NB4 (cell line): Measurements from ENCODE around the gene MLLT3.

Experiments
- POLR2A ChIP-seq: IDR thresholded peaks from 2 replicates; pipeline ENCODE4 v1.6.1; 2011; ENCODE audit warnings: mild to moderate bottlenecking; ENCODE audit not compliant: insufficient read length; ENCODE audit errors: extremely low read depth
- TF ChIP-seq, protein P1 (sequence below): IDR thresholded peaks from 2 replicates; pipeline ENCODE4 v1.6.1; 2011; ENCODE audit warnings: low read depth, low read length

DNA sequence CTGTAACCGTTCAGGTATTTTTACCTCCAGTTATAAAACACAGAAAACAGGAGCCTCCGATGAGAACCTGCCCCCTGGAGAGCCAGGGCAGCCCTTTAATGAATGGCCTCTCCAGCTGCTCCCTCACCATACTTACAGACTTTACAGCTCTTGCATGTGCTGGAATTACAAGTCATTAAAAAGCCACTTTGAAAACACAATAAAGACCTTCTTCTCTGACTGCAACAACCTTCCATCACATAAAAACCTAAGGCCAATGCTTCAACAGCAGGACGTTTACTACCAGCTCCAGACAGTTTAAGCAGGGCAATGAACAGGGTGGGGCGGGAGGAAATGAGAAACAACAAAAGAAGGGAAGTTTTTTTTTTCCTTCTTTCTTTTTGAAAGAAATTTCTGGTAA is 213.8 kb downstream of the MLLT3 start:
- TF ChIP-seq, protein P1, sequence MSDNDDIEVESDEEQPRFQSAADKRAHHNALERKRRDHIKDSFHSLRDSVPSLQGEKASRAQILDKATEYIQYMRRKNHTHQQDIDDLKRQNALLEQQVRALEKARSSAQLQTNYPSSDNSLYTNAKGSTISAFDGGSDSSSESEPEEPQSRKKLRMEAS = no peak
- TF ChIP-seq POLR2A = no peak
